ENCODE results near the gene ZNF160. TPM values are rescaled to one million over a fixed set of nuclear protein-coding genes. Genes with fewer than 3 reads are reported as not detected.

Gene ZNF160
- total RNA-seq, 6 donors from 2014 or later, result 25.0 to 150 (median 48.5) TPM

DNA sequence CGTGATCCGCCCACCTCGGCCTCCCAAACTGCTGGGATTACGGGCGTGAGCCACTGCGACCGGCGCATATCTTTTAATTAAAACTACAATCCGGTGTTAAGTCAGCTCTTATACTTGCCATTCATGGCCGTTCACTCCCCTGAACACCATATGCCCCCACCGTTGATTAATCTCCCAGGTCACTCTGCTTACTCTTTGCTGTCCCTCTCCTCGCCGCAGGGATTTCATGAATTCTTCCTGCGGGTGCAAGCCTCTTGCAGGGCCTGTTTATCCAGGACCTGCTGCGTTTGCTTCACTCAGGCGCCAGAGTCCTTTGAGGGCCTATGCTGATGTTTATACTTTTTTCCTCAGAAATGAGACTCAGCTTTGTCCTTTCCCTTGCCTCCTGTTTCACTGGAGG lies 57.7 kb downstream of the ZNF160 start:
- Histone ChIP-seq H3K4me1 (no peaks in the 10 kb centered on the region), H3K27ac (no peak overlapping the region), H3K36me3 (no peaks in the 10 kb centered on the region), H3K9me3 (peaks cover 0 to 24% (median 14%) of the 10 kb centered on the region in 4 donors), H3K27me3 (no peaks in the 10 kb centered on the region), H3K4me3 (no peak overlapping the region)
- no peak for DNase-seq
- WGBS, 2 donors, result 70 to 74% methylated on average over 16 of the region's 16 CpGs
- TF ChIP-seq POLR2AphosphoS5 (IDR thresholded peaks at IDR 0.05) (no peak), POLR2A (IDR thresholded peaks at IDR 0.05) (no peak), EP300 (IDR thresholded peaks at IDR 0.05) (no peak)
- TF ChIP-seq, protein P1, sequence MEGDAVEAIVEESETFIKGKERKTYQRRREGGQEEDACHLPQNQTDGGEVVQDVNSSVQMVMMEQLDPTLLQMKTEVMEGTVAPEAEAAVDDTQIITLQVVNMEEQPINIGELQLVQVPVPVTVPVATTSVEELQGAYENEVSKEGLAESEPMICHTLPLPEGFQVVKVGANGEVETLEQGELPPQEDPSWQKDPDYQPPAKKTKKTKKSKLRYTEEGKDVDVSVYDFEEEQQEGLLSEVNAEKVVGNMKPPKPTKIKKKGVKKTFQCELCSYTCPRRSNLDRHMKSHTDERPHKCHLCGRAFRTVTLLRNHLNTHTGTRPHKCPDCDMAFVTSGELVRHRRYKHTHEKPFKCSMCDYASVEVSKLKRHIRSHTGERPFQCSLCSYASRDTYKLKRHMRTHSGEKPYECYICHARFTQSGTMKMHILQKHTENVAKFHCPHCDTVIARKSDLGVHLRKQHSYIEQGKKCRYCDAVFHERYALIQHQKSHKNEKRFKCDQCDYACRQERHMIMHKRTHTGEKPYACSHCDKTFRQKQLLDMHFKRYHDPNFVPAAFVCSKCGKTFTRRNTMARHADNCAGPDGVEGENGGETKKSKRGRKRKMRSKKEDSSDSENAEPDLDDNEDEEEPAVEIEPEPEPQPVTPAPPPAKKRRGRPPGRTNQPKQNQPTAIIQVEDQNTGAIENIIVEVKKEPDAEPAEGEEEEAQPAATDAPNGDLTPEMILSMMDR (IDR thresholded peaks at IDR 0.05), result no peak
- ATAC-seq (ENCODE audit: low FRiP score in 2 of 2), result no peak

DNA sequence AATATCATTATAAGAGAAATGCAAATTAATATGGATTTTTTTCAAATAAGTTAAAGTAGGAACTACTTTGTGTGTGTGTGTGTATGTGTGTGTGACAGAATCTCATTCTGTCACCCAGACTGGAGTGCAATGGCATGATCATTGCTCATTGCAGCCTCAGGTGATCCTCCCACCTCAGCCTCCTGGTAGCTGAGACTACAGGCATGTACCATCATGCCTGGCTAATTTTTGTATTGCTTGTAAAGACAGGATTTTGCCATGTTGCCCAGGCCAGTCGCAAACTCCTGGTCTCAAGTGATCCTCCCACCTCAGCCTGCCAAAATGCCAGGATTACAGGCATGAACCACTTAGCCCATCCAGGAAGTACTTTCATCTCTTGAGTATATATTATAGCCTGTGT lies 61.9 kb downstream of the ZNF160 start:
- peaks cover 10 to 18% (median 17%) of the 10 kb centered on the region in 4 donors for H3K9me3 ChIP-seq
- no peaks in the 10 kb centered on the region for H3K27me3 ChIP-seq
- H3K4me3 ChIP-seq, result no peak overlapping the region
- WGBS, 2 donors, result 75% methylated on average over 1 of the region's 1 CpG
- no peaks in the 10 kb centered on the region for H3K36me3 ChIP-seq
- no peak overlapping the region for H3K27ac ChIP-seq
- TF ChIP-seq, protein P1 (IDR thresholded peaks at IDR 0.05), result no peak
- TF ChIP-seq POLR2AphosphoS5 (IDR thresholded peaks at IDR 0.05) (no peak), EP300 (IDR thresholded peaks at IDR 0.05) (no peak), POLR2A (IDR thresholded peaks at IDR 0.05) (no peak)
- no peaks in the 10 kb centered on the region for H3K4me1 ChIP-seq
- DNase-seq, result no peak
- no peak for ATAC-seq (ENCODE audit: low FRiP score in 2 of 2)

DNA sequence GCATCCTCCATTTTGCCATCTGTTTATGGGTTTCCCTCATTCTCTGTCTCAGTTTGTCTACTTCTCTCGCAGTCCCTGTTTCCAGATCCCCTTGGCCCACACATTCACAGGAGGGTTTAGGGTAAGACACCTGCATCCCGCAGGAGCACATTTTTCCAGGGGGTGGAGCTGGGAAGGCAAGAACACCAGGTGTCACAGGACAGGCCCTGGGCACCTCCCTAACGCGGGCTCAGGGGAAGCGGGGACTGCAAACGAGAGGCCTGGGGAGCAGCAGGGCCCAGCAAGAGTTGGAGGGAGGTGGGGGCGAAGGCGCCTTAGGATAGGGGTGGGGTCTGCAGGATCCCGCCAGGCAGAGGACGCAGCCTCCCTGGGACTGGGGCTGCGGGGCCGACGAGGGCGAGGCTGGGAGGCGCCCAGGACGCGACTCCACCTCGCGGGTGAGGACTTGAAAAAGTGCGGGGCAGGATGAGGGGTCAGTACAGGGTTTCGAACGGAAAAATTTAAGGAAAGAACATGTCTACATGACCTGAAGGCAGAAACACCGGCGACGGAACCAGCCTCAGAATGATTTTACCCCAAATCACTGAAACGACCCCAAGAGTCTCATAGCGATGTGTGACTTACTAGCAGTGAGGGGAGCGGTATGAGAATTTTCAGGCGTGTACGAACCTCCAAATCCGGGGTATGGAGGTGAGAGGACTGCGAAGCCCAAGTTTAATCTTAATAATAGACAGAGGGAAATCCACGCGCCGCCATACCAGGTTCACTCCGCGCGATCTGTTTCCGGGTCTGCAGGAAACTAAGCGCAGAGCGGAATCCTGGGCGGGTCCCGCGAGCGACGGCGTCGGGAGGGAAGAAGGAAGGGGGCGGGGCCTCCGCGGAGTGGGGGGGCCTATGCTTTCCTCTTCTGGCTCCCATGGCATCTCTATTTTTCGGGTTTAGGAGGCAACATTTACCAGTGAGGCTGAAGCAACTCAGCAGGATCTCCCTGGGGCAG lies 65.8 kb downstream of the ZNF160 start:
- ATAC-seq (ENCODE audit: low FRiP score in 2 of 2) (peak in 1 of 2 donors; percentile 43), DNase-seq (peak in 1 of 2 donors; percentile 82)
- Histone ChIP-seq H3K27ac (no peak overlapping the region), H3K9me3 (peaks cover 10 to 20% (median 17%) of the 10 kb centered on the region in 4 donors), H3K4me3 (peak overlapping the region in 3 of 4 donors; percentile 12 to 15 (median 12)), H3K27me3 (no peaks in the 10 kb centered on the region), H3K36me3 (no peaks in the 10 kb centered on the region), H3K4me1 (no peaks in the 10 kb centered on the region)
- 23 to 42% methylated on average over 42 to 52 of the region's 52 CpGs for whole genome bisulfite sequencing, 2 donors
- TF ChIP-seq POLR2A (IDR thresholded peaks at IDR 0.05) (no peak), POLR2AphosphoS5 (IDR thresholded peaks at IDR 0.05) (no peak), EP300 (IDR thresholded peaks at IDR 0.05) (no peak)
- TF ChIP-seq, protein P1 (IDR thresholded peaks at IDR 0.05), result no peak

DNA sequence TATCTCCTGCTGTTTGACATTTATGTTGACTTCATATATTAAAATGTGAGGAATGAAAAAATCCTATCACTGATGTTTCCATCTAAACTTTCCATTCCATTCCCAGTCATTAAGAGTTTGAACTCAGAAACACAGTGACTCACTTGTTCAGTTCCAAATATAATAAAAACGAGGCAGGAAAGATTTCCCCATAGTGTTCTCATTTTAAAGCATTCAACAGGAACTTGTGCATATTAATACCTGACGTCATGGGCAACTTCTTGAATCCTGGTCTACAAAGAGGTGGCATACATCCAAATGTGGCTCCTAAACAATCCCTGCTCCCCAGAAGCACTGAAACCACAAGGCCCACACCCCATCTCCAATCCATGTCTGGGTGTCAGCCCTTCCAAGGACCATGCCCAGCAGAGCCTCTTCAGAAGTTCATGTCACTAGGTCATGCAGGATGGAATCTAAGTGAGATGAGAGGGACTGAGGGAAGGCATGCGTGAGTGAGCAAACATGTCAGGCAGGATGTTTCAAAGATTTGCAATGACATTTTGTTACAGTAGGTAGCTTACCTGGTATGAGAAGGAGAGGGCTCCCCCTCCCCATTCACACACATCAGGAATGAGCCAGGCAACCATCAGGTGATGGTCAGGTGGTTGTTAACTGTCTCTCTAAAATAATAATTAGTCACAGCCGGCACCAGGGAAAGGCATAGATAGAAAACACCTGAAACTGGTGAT lies 68.1 kb downstream of the ZNF160 start:
- Histone ChIP-seq H3K27me3 (no peaks in the 10 kb centered on the region), H3K9me3 (peaks cover 10 to 20% (median 19%) of the 10 kb centered on the region in 4 donors), H3K4me3 (no peak overlapping the region), H3K27ac (no peak overlapping the region), H3K36me3 (no peaks in the 10 kb centered on the region), H3K4me1 (no peaks in the 10 kb centered on the region)
- 58 to 70% methylated on average over 4 of the region's 4 CpGs for WGBS, 2 donors
- DNase-seq, result no peak
- TF ChIP-seq POLR2AphosphoS5 (IDR thresholded peaks at IDR 0.05) (no peak), EP300 (IDR thresholded peaks at IDR 0.05) (no peak), POLR2A (IDR thresholded peaks at IDR 0.05) (no peak)
- TF ChIP-seq, protein P1 (IDR thresholded peaks at IDR 0.05), result no peak
- no peak for ATAC-seq (ENCODE audit: low FRiP score in 2 of 2)

Data from upper lobe of left lung (tissue), 6 donors.